Kidney (tissue), 14 donors: ENCODE data around the gene SYVN1. TPM values are rescaled to one million over a fixed set of nuclear protein-coding genes. Genes with fewer than 3 reads are reported as not detected.
A peak's percentile ranks its signal among the peaks of the same experiment; 100 is the strongest.

Source experiments
- DNase-seq, 5 donors: peaks; one replicate each; pipeline ENCODE4 v3.0.0-alpha.2; 2013 to 2020
- FAIRE-seq: peaks from 2 replicates; lab custom pipeline; 2012; peaks lifted over from hg19 to GRCh38; lab: Jason Lieb, UNC
- H3K27ac ChIP-seq, 2 donors: one replicate each; pipeline ENCODE4 v1.7.0; 2013; ENCODE audit warnings: low read depth in 2 of 2, low read length in 2 of 2, inconsistent platforms in 1 of 2
- H3K27me3 ChIP-seq: one replicate; pipeline ENCODE4 v1.7.1; 2013; ENCODE audit warnings: low read length, inconsistent platforms; ENCODE audit not compliant: control insufficient read depth, insufficient read depth
- H3K36me3 ChIP-seq, 3 donors: one replicate each; pipeline versions ENCODE4 v1.7.0 to v1.7.1; 2013; ENCODE audit warnings: low read length in 3 of 3, control low read depth in 1 of 3, inconsistent platforms in 1 of 3; ENCODE audit not compliant: insufficient read depth in 3 of 3, control insufficient read depth in 2 of 3
- H3K4me1 ChIP-seq, 3 donors: one replicate each; pipeline versions ENCODE4 v1.7.0 to v1.7.1; 2013; ENCODE audit warnings: low read length in 3 of 3, inconsistent platforms in 1 of 3, low read depth in 1 of 3; ENCODE audit not compliant: control insufficient read depth in 2 of 3, insufficient read depth in 2 of 3
- H3K4me3 ChIP-seq, 3 donors: one replicate each; pipeline versions ENCODE4 v1.7.0 to v1.8.1; 2013; ENCODE audit warnings: low read length in 3 of 3, control low read depth in 1 of 3, inconsistent platforms in 1 of 3
- H3K9ac ChIP-seq, 3 donors: one replicate each; pipeline versions ENCODE4 v1.7.0 to v1.7.1; 2013; ENCODE audit warnings: low read length in 3 of 3, control low read depth in 1 of 3, inconsistent platforms in 1 of 3
- H3K9me3 ChIP-seq, 3 donors: one replicate each; pipeline versions ENCODE4 v1.7.0 to v1.7.1; 2013; ENCODE audit warnings: low read length in 3 of 3, control low read depth in 1 of 3, inconsistent platforms in 1 of 3; ENCODE audit not compliant: control insufficient read depth in 2 of 3, insufficient read depth in 1 of 3
- CTCF ChIP-seq: IDR thresholded peaks from 3 replicates; pipeline ENCODE4 v1.5.1; 2012; ENCODE audit warnings: mild to moderate bottlenecking, moderate library complexity, borderline replicate concordance; ENCODE audit not compliant: insufficient read depth; ENCODE audit errors: extremely low read depth
- intact Hi-C: fragments of 100-400 bp; cut with DNase I; formaldehyde crosslinking; loops from one replicate; pipeline ENCODE4 v1.11.1; 2022
- polyA plus RNA-seq: library from polyadenylated mRNA; stranded (reverse); fragments of 350-450 nt; fragmentation: Illumina TruSeq; extraction: RNeasy Lipid Tissue Mini Kit (QIAGEN cat#74804); gene quantifications from one replicate; pipeline ENCODE4 v1.2.3, GENCODE V29; 2014; ENCODE audit warnings: low read depth, low replicate concordance; ENCODE audit not compliant: insufficient read depth
- total RNA-seq: library from RNA; stranded (reverse); fragmentation: NEBNext Ultra II Directional; extraction: Animal tissue kit (Norgen Biotek cat#: 25700); gene quantifications from one replicate; pipeline ENCODE4 v1.2.1, GENCODE V29; 2021
- donor health status: control.
- donor health status: control.
- donor health status: control.
- donor health status: control.
- donor health status: control.
- donor health status: DM: yes; HTN: yes; CAD: no.
- donor health status: Normal renal cell carcinoma (clear cell type).

The SYVN1 gene
- total and polyA plus RNA-seq, 2 donors from 2014 or later: 21.2 to 69.8 TPM

- Histone ChIP-seq H3K4me1 (no peaks in the 10 kb centered on the region), H3K9ac (no peak overlapping the region), H3K4me3 (no peak overlapping the region), H3K9me3 (no peaks in the 10 kb centered on the region), H3K27ac (no peak overlapping the region), H3K27me3 (no peaks in the 10 kb centered on the region), H3K36me3 (peaks cover 0 to 4% (median 0%) of the 10 kb centered on the region in 3 donors)
- no peak for FAIRE-seq
- no peak for DNase-seq
- intact Hi-C loops: no loop called here
- no peak for TF ChIP-seq CTCF
These were observed 29.7 kb downstream of the SYVN1 start for GRCh38 chr11:65104628-65105027.

- no peak for TF ChIP-seq CTCF
These were observed 30.8 kb downstream of the SYVN1 start for GRCh38 chr11:65103476-65103875.

GRCh38 chr11:65102142-65103095, 31.9 kb downstream of the SYVN1 start:
- no peak for TF ChIP-seq CTCF
- intact Hi-C loops: no loop called here
- Histone ChIP-seq H3K9me3 (no peaks in the 10 kb centered on the region), H3K27me3 (no peaks in the 10 kb centered on the region), H3K36me3 (peaks cover 0 to 4% (median 0%) of the 10 kb centered on the region in 3 donors), H3K9ac (no peak overlapping the region), H3K27ac (no peak overlapping the region), H3K4me3 (no peak overlapping the region), H3K4me1 (peaks cover 0 to under 1% (median 0%) of the 10 kb centered on the region in 3 donors)
- no peak for FAIRE-seq
- peak in 1 of 5 donors; percentile 18 for DNase-seq

More at GRCh38 chr11:65103476-65103875, 30.8 kb downstream of the SYVN1 start:
- intact Hi-C loops: no loop called here
- H3K4me1 ChIP-seq: no peaks in the 10 kb centered on the region
- no peak overlapping the region for H3K9ac ChIP-seq
- FAIRE-seq (no peak), DNase-seq (no peak)
- no peaks in the 10 kb centered on the region for H3K9me3 ChIP-seq
- peaks cover 0 to 4% (median 0%) of the 10 kb centered on the region in 3 donors for H3K36me3 ChIP-seq
- no peak overlapping the region for H3K27ac ChIP-seq
- no peak overlapping the region for H3K4me3 ChIP-seq
- H3K27me3 ChIP-seq: no peaks in the 10 kb centered on the region
